ENCODE results near the gene EXOC6B.

EXOC6B gene

GRCh38 chr2:72638600-72639211 is 187.1 kb downstream of the EXOC6B start:
- TF ChIP-seq POLR2A (IDR thresholded peaks at IDR 0.05; ENCODE audit: low read depth, low read length): no peak
- no peak for DNase-seq (ENCODE audit: insufficient read length, low spot score)
- FAIRE-seq: no peak

- DNase-seq (ENCODE audit: insufficient read length, low spot score) (no peak), FAIRE-seq (no peak)
- no peak for TF ChIP-seq POLR2A (IDR thresholded peaks at IDR 0.05; ENCODE audit: low read depth, low read length)
Observed at GRCh38 chr2:72636210-72636609, 189.6 kb downstream of the EXOC6B start.

- TF ChIP-seq POLR2A (IDR thresholded peaks at IDR 0.05; ENCODE audit: low read depth, low read length): no peak
- peak; percentile 66 for FAIRE-seq
- DNase-seq (ENCODE audit: insufficient read length, low spot score): no peak
Observed at GRCh38 chr2:72630767-72631166, 195.1 kb downstream of the EXOC6B start.

- FAIRE-seq (no peak), DNase-seq (ENCODE audit: insufficient read length, low spot score) (no peak)
- TF ChIP-seq POLR2A (IDR thresholded peaks at IDR 0.05; ENCODE audit: low read depth, low read length): no peak
Observed at GRCh38 chr2:72629062-72629461, 196.8 kb downstream of the EXOC6B start.

- FAIRE-seq: no peak
- no peak for TF ChIP-seq POLR2A (IDR thresholded peaks at IDR 0.05; ENCODE audit: low read depth, low read length)
- no peak for DNase-seq (ENCODE audit: insufficient read length, low spot score)
Observed at GRCh38 chr2:72627083-72627482, 198.8 kb downstream of the EXOC6B start.

- FAIRE-seq (no peak), DNase-seq (ENCODE audit: insufficient read length, low spot score) (no peak)
- no peak for TF ChIP-seq POLR2A (IDR thresholded peaks at IDR 0.05; ENCODE audit: low read depth, low read length)
Observed at GRCh38 chr2:72625366-72625765, 200.5 kb downstream of the EXOC6B start.

- FAIRE-seq (no peak), DNase-seq (ENCODE audit: insufficient read length, low spot score) (no peak)
- TF ChIP-seq POLR2A (IDR thresholded peaks at IDR 0.05; ENCODE audit: low read depth, low read length): no peak
Observed at GRCh38 chr2:72623481-72623880, 202.4 kb downstream of the EXOC6B start.

- no peak for FAIRE-seq
Observed at GRCh38 chr2:72619626-72620025, 206.2 kb downstream of the EXOC6B start.

GRCh38 chr2:72613931-72614330 is 211.9 kb downstream of the EXOC6B start:
- DNase-seq (ENCODE audit: insufficient read length, low spot score): no peak
- no peak for TF ChIP-seq POLR2A (IDR thresholded peaks at IDR 0.05; ENCODE audit: low read depth, low read length)
- no peak for FAIRE-seq

More at GRCh38 chr2:72619626-72620025, 206.2 kb downstream of the EXOC6B start:
- no peak for DNase-seq (ENCODE audit: insufficient read length, low spot score)
- no peak for TF ChIP-seq POLR2A (IDR thresholded peaks at IDR 0.05; ENCODE audit: low read depth, low read length)

GRCh38 chr2:72612614-72613160 is 213.1 kb downstream of the EXOC6B start:
- no peak for DNase-seq (ENCODE audit: insufficient read length, low spot score)
- FAIRE-seq: no peak
- TF ChIP-seq POLR2A (IDR thresholded peaks at IDR 0.05; ENCODE audit: low read depth, low read length): no peak

GRCh38 chr2:72607189-72607588 is 218.6 kb downstream of the EXOC6B start:
- FAIRE-seq (no peak), DNase-seq (ENCODE audit: insufficient read length, low spot score) (no peak)
- TF ChIP-seq POLR2A (IDR thresholded peaks at IDR 0.05; ENCODE audit: low read depth, low read length): no peak

GRCh38 chr2:72605836-72606442 is 219.9 kb downstream of the EXOC6B start:
- no peak for DNase-seq (ENCODE audit: insufficient read length, low spot score)
- peak; percentile 78 for FAIRE-seq
- no peak for TF ChIP-seq POLR2A (IDR thresholded peaks at IDR 0.05; ENCODE audit: low read depth, low read length)

GRCh38 chr2:72604468-72604867 is 221.4 kb downstream of the EXOC6B start:
- TF ChIP-seq POLR2A (IDR thresholded peaks at IDR 0.05; ENCODE audit: low read depth, low read length): no peak
- no peak for FAIRE-seq
- no peak for DNase-seq (ENCODE audit: insufficient read length, low spot score)

GRCh38 chr2:72603481-72603880 is 222.4 kb downstream of the EXOC6B start:
- no peak for DNase-seq (ENCODE audit: insufficient read length, low spot score)
- TF ChIP-seq POLR2A (IDR thresholded peaks at IDR 0.05; ENCODE audit: low read depth, low read length): no peak
- peak; percentile 74 for FAIRE-seq

GRCh38 chr2:72602711-72603110 is 223.1 kb downstream of the EXOC6B start:
- no peak for DNase-seq (ENCODE audit: insufficient read length, low spot score)
- TF ChIP-seq POLR2A (IDR thresholded peaks at IDR 0.05; ENCODE audit: low read depth, low read length): no peak
- no peak for FAIRE-seq
